ENCODE results near the gene USP9X. TPM values are rescaled to one million over a fixed set of nuclear protein-coding genes. Genes with fewer than 3 reads are reported as not detected.
"Not testable (repeated sequence)": the region's sequence is repeated elsewhere in the genome, so short reads cannot be mapped to it uniquely, and the experiment has no call there.

The USP9X gene
- total and polyA plus RNA-seq, 10 donors: 8.0 to 116 (median 87.5) TPM

DNA sequence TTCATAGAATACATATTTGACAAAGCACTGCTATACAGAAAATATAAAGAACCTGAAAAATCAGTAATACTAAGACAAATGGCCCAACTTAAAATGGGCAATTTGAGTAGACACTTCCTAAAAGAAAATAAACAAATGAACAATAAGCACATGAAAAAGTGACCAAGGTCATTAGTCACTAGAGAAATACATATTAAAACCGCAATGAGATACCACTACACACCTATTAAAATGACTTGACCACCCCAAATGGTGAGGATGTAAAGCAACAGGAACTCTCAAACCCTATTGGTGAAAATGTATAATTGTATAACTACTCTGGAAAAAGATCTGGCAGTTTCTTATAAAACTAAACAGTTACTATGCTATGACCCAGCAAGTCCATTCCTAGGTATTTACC is 34.0 kb upstream of the USP9X start:
- WGBS, 5 donors: 89 to 100% (median 92%) methylated on average over 1 of the region's 1 CpG
- Histone ChIP-seq H3K36me3 (no peaks in the 10 kb centered on the region), H3K27ac (no peak overlapping the region), H3K9me3 (no peaks in the 10 kb centered on the region), H3K4me1 (peaks cover 0 to 5% (median 0%) of the 10 kb centered on the region in 6 donors), H3K27me3 (replicated peaks in 1 of 7) (peaks cover 0 to 14% (median 0%) of the 10 kb centered on the region in 7 donors), H3K4me3 (no peak overlapping the region)
- intact Hi-C loops (cut with DNase I; ENCODE audit: low total_unique reads): no loop called here
- TF ChIP-seq, protein P1, sequence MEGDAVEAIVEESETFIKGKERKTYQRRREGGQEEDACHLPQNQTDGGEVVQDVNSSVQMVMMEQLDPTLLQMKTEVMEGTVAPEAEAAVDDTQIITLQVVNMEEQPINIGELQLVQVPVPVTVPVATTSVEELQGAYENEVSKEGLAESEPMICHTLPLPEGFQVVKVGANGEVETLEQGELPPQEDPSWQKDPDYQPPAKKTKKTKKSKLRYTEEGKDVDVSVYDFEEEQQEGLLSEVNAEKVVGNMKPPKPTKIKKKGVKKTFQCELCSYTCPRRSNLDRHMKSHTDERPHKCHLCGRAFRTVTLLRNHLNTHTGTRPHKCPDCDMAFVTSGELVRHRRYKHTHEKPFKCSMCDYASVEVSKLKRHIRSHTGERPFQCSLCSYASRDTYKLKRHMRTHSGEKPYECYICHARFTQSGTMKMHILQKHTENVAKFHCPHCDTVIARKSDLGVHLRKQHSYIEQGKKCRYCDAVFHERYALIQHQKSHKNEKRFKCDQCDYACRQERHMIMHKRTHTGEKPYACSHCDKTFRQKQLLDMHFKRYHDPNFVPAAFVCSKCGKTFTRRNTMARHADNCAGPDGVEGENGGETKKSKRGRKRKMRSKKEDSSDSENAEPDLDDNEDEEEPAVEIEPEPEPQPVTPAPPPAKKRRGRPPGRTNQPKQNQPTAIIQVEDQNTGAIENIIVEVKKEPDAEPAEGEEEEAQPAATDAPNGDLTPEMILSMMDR (IDR thresholded peaks at IDR 0.05 in 8 of 11, conservative IDR thresholded peaks at IDR 0.05 in 3 of 11): no peak
- TF ChIP-seq POLR2AphosphoS5 (IDR thresholded peaks at IDR 0.05) (no peak), POLR2A (IDR thresholded peaks at IDR 0.05) (no peak)
- no peak for DNase-seq

DNA sequence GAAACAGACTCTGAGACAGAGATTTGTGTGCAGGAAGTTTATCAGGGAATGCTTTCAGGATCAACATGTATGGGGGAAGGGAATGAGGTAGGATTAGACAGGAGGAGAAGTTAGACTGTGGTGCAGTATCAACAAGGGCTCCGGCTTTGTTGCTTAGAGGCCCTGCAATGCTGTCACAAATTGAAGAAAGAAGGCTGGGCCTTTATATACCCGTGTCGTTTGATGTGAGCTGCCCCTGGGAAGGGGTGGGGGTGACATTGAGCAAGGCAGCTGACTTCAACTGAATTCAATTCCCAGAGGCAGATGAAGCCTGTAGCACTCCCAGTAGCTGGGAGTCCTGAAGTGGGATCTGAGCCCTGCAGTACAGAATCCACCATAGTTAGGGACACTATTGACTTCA is 29.5 kb upstream of the USP9X start:
- 51 to 91% (median 61%) methylated on average over 3 of the region's 3 CpGs for WGBS, 5 donors
- TF ChIP-seq POLR2AphosphoS5 (IDR thresholded peaks at IDR 0.05): no peak
- TF ChIP-seq POLR2A (IDR thresholded peaks at IDR 0.05): no peak
- TF ChIP-seq, protein P1 (IDR thresholded peaks at IDR 0.05 in 8 of 11, conservative IDR thresholded peaks at IDR 0.05 in 3 of 11): no peak
- DNase-seq: no peak
- intact Hi-C loops (cut with DNase I; ENCODE audit: low total_unique reads): no loop called here
- Histone ChIP-seq H3K9me3 (no peaks in the 10 kb centered on the region), H3K27me3 (replicated peaks in 1 of 7) (peaks cover 0 to 13% (median 0%) of the 10 kb centered on the region in 7 donors), H3K4me1 (no peaks in the 10 kb centered on the region), H3K36me3 (no peaks in the 10 kb centered on the region), H3K27ac (no peak overlapping the region), H3K4me3 (no peak overlapping the region)

DNA sequence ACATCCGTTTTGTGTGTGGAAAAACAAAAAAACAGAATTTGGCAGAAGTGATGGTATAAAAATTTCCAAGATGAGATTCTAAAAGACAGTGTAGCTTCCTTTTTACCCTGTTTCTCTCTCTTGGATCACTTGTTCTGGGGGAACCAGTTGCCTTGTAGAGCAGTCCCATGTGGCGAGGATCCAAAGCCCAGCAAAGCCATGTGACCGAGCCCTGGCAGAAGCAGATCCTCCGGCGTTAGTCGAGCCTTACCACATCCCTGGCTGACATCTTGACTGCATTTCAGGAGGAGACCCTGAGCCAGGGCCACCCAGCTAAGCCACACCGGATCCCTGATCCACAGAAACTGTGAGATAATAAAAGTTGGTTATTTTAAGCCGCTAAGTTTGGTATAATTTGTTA is 22.0 kb upstream of the USP9X start:
- intact Hi-C loops (cut with DNase I; ENCODE audit: low total_unique reads); H3K4me1 ChIP-seq: not testable (repeated sequence)
- 70 to 88% (median 84%) methylated on average over 7 to 8 of the region's 8 CpGs for WGBS, 5 donors

DNA sequence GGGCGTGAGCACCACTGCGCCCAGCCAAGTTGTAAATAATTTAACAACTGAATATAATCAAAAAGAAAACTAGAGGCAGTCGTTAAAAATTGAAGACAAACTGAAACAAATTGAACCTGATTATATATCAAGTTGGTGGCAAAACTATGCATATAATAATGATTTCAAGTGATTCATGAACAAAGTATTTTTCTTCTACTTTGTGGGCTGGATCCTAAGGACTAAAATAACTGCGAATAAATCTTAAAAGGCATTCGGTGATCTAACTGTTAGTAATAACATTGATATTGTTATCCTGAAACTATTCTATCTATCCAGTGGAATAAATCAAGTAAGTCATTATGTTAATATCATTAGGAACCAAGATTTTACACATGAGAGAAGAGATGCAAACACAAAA is 21.2 kb upstream of the USP9X start:
- WGBS, 5 donors: 90 to 97% (median 91%) methylated on average over 5 of the region's 5 CpGs
- Histone ChIP-seq H3K9me3 (no peaks in the 10 kb centered on the region), H3K27me3 (replicated peaks in 1 of 7) (peaks cover 0 to 13% (median 0%) of the 10 kb centered on the region in 7 donors), H3K4me1 (no peaks in the 10 kb centered on the region), H3K36me3 (no peaks in the 10 kb centered on the region), H3K27ac (no peak overlapping the region), H3K4me3 (no peak overlapping the region)
- intact Hi-C loops (cut with DNase I; ENCODE audit: low total_unique reads): no loop called here
- no peak for DNase-seq
- no peak for TF ChIP-seq POLR2A (IDR thresholded peaks at IDR 0.05)
- no peak for TF ChIP-seq POLR2AphosphoS5 (IDR thresholded peaks at IDR 0.05)
- TF ChIP-seq, protein P1 (IDR thresholded peaks at IDR 0.05 in 8 of 11, conservative IDR thresholded peaks at IDR 0.05 in 3 of 11): no peak

More for the DNA sequence above, 22.0 kb upstream of the USP9X start:
- not testable (repeated sequence) for H3K4me3 ChIP-seq, H3K36me3 ChIP-seq, H3K9me3 ChIP-seq, H3K27ac ChIP-seq, DNase-seq
- peaks cover 0 to 13% (median 0%) of the 10 kb centered on the region in 7 donors for H3K27me3 ChIP-seq (replicated peaks in 1 of 7)

DNA sequence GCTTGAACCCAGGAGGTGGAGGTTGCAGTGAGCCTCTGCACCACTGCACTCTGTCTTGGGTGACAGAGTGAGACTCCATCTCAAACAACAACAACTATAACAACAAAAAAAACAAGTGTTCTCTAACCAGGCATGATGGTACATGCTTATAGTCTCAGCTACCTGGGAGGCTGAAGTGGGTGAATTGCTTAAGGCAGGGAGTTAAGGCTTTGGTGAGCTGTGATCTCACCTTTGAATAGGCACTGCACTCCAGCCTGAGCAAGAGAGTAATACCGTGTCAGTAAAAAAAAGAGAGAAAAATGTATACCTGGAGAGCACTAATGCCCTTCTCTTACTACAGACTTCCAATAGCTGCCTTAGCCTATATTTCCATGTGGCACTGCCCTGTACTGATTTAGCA is 18.9 kb upstream of the USP9X start:
- H3K27me3 ChIP-seq (replicated peaks in 1 of 7): peaks cover 0 to 13% (median 0%) of the 10 kb centered on the region in 7 donors
- H3K4me1 ChIP-seq: no peaks in the 10 kb centered on the region
- WGBS, 5 donors: 78 to 100% (median 100%) methylated on average over 1 of the region's 1 CpG
- no peak overlapping the region for H3K27ac ChIP-seq
- H3K36me3 ChIP-seq: no peaks in the 10 kb centered on the region
- intact Hi-C loops (cut with DNase I; ENCODE audit: low total_unique reads): no loop called here
- no peaks in the 10 kb centered on the region for H3K9me3 ChIP-seq
- H3K4me3 ChIP-seq: no peak overlapping the region
- DNase-seq: no peak
- TF ChIP-seq POLR2A (IDR thresholded peaks at IDR 0.05): no peak
- TF ChIP-seq, protein P1 (IDR thresholded peaks at IDR 0.05 in 8 of 11, conservative IDR thresholded peaks at IDR 0.05 in 3 of 11): no peak
- TF ChIP-seq POLR2AphosphoS5 (IDR thresholded peaks at IDR 0.05): no peak

Data from spleen (tissue), 11 donors.